HK-2 (cell line): ENCODE results near the gene CTU1.

Experiments used
- DNase-seq: peaks from one replicate; pipeline ENCODE4 v3.0.0-alpha.2; 2018; ENCODE audit not compliant: unreplicated experiment

CTU1 gene

GRCh38 chr19:51131780-51132680 is 23.8 kb upstream of the CTU1 start:
- DNase-seq: no peak

GRCh38 chr19:51129716-51130115 is 21.5 kb upstream of the CTU1 start:
- no peak for DNase-seq

- no peak for DNase-seq
These were observed 20.0 kb upstream of the CTU1 start for GRCh38 chr19:51128227-51128626.

- DNase-seq: no peak
These were observed 19.5 kb upstream of the CTU1 start for GRCh38 chr19:51127755-51128154.

GRCh38 chr19:51127032-51127431 is 18.8 kb upstream of the CTU1 start:
- no peak for DNase-seq

GRCh38 chr19:51125421-51126075 is 17.3 kb upstream of the CTU1 start:
- no peak for DNase-seq

- no peak for DNase-seq
These were observed 16.5 kb upstream of the CTU1 start, which contains the start of gene SIGLEC9 for GRCh38 chr19:51124729-51125128. SIGLEC9 (plus strand) TSS chr19:51124906; CDS start chr19:51124975, 69 bp downstream.

GRCh38 chr19:51124216-51124615 is 16.0 kb upstream of the CTU1 start:
- no peak for DNase-seq

- DNase-seq: no peak
These were observed 15.6 kb upstream of the CTU1 start for GRCh38 chr19:51123802-51124201.

GRCh38 chr19:51123381-51123800 is 15.2 kb upstream of the CTU1 start:
- DNase-seq: no peak

- peak; percentile 49 for DNase-seq
These were observed 14.1 kb upstream of the CTU1 start for GRCh38 chr19:51122112-51122981.

- DNase-seq: no peak
These were observed 13.0 kb upstream of the CTU1 start for GRCh38 chr19:51121257-51121656.

- DNase-seq: no peak
These were observed 12.0 kb upstream of the CTU1 start for GRCh38 chr19:51120160-51120559.

- no peak for DNase-seq
These were observed 11.4 kb upstream of the CTU1 start for GRCh38 chr19:51119611-51120010.

GRCh38 chr19:51119101-51119500 is 10.9 kb upstream of the CTU1 start:
- no peak for DNase-seq

GRCh38 chr19:51116736-51117286 is 8.6 kb upstream of the CTU1 start:
- no peak for DNase-seq

GRCh38 chr19:51114087-51114729 is 6.0 kb upstream of the CTU1 start:
- DNase-seq: no peak

- DNase-seq: no peak
These were observed 3.4 kb upstream of the CTU1 start for GRCh38 chr19:51111606-51112005.

GRCh38 chr19:51110666-51110971 is 2.4 kb upstream of the CTU1 start:
- DNase-seq: no peak

GRCh38 chr19:51108805-51109146 is 567 bp upstream of the CTU1 start:
- no peak for DNase-seq

GRCh38 chr19:51107406-51108065 is 673 bp downstream of the CTU1 start:
- DNase-seq: no peak
